Measurements from ENCODE around the gene PSMG1. TPM values are rescaled to one million over a fixed set of nuclear protein-coding genes. Genes with fewer than 3 reads are reported as not detected.

Gene PSMG1
- total and polyA plus RNA-seq, 10 of the 15 experiments (the other 5 are each of a cell fraction or from before 2014, with no cell fraction given), result 21.3 to 248 (median 121) TPM

DNA sequence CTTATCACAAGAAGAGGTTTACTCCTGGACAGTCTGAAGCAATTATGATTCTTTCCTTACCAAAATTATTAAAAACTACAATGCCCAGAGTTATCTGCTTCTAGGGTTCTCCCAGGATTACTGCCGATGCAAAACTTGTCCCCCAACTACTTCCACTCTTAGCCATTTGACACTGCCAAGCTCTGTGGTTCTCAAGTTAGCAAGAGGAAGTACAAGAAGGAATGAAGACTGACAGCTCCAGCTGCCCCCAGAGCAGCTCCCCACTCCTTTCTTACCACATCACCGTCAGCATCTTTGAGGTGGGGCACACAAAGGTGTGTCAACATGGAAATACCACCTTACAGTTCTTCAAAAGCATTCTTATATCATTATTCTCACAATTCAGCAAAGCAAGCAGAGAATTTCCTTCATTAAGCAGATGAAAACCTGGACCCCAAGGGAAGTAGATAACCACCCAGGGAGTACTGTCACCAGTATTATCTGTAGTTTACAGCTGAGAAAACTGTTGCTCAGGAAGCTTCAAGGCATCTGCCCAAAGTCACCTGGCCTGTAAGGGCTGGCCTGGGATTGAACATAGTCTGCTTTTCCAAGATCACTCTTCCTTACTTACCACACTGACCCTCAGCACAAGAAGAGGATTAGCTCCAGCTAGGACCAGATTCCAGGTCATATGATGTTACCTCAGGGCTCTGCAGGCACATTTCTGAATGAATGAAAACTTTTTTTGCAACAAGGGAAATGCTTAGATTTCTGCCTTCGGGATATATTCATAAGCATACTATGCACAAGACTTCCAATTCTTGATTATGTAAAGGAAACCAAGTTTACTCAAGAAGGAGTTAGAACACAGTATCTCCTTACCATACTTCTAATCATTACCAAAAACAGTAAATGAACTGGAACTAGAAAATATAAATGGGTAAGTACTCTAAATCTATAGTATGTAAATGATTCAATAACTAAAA is 9.3 kb downstream of the PSMG1 start:
- BruUV-seq (replicated peaks), result no TSS peak
- Histone ChIP-seq H3K79me2 (ENCODE audit: control insufficient read depth, insufficient read depth, low read length) (peaks cover 3% of the 10 kb centered on the region; the same call in 1 of the 2 replicates), H3K4me2 (ENCODE audit: control insufficient read depth, insufficient read depth) (no peak overlapping the region), H3K36me3 (ENCODE audit: control insufficient read depth in 2 of 2, insufficient read depth in 2 of 2, low read length in 1 of 2) (peaks cover 6 to 31% of the 10 kb centered on the region in 2 experiments), H3K9ac (ENCODE audit: control insufficient read depth, insufficient read depth, low read length) (no peak overlapping the region), H3K9me3 (replicated peaks; ENCODE audit: control insufficient read depth, insufficient read depth, low read length) (no peaks in the 10 kb centered on the region), H3K4me1 (ENCODE audit: control insufficient read depth, insufficient read depth, low read length) (no peaks in the 10 kb centered on the region), H3K27me3 (replicated peaks in 1 of 2; ENCODE audit: control insufficient read depth in 2 of 2, insufficient read depth in 2 of 2, low read length in 1 of 2) (no peaks in the 10 kb centered on the region), H3K27ac (ENCODE audit: control insufficient read depth, insufficient read depth) (no peak overlapping the region), H4K20me1 (ENCODE audit: control insufficient read depth, insufficient read depth) (no peaks in the 10 kb centered on the region), H3K4me3 (no peak overlapping the region), H2AFZ (ENCODE audit: control insufficient read depth, low read depth, low read length) (no peak overlapping the region)
- ChIA-PET CTCF (interaction anchor here (0.5 to 1.0 kb wide), 3 partner anchors 9 to 660 kb away, joined by 3 read pairs; partner anchors contain the start of gene PSMG1), RAD21 (ENCODE audit: unreplicated experiment) (no interaction called here), SMC1A (ENCODE audit: uncharacterized antibody, unreplicated experiment) (no interaction called here), POLR2A (no interaction called here)
- 83% methylated on average over 3 of the region's 3 CpGs for WGBS (ENCODE audit: insufficient coverage, insufficient replicate concordance, low lambda C conversion rate, missing lambda C conversion rate)
- DNase-seq (ENCODE audit: low read depth, low spot score) (no peak), ATAC-seq (no peak), FAIRE-seq (peak; percentile 27)
- in situ Hi-C loops (cut with MboI) (no loop called here), intact Hi-C loops (cut with micrococcal nuclease; ENCODE audit: unreplicated experiment) (no loop called here)
- TF ChIP-seq PAX5 (IDR thresholded peaks at IDR 0.05; ENCODE audit: borderline replicate concordance, low read depth, low read length) (no peak), TCF7 (IDR thresholded peaks at IDR 0.05; ENCODE audit: borderline replicate concordance) (no peak), BCLAF1 (IDR thresholded peaks at IDR 0.05) (no peak), PKNOX1 (IDR thresholded peaks at IDR 0.05) (no peak), SUPT20H (IDR thresholded peaks at IDR 0.05; ENCODE audit: borderline replicate concordance, control insufficient read depth, low read depth, low read length) (no peak), HDAC2 (IDR thresholded peaks at IDR 0.05) (no peak), FOXM1 (IDR thresholded peaks at IDR 0.05; ENCODE audit: low read depth, low read length) (no peak), TARDBP (IDR thresholded peaks at IDR 0.05; ENCODE audit: borderline replicate concordance) (no peak), SREBF2 (IDR thresholded peaks at IDR 0.05; ENCODE audit: low read length) (no peak), STAT1 (conservative IDR thresholded peaks at IDR 0.05) (no peak), CEBPB (IDR thresholded peaks at IDR 0.05; ENCODE audit: borderline replicate concordance in 1 of 2, low read depth in 2 of 2, low read length in 2 of 2) (no peak), ZZZ3 (IDR thresholded peaks at IDR 0.05; ENCODE audit: control insufficient read depth, insufficient read length, low read depth) (no peak), CBX3 (IDR thresholded peaks at IDR 0.05; ENCODE audit: borderline replicate concordance, low read depth) (no peak), CBX5 (IDR thresholded peaks at IDR 0.05; ENCODE audit: low read depth) (no peak), ATF3 (IDR thresholded peaks at IDR 0.05; ENCODE audit: borderline replicate concordance, extremely low read depth, low read depth, low read length) (no peak), REST (IDR thresholded peaks at IDR 0.05; ENCODE audit: low read depth, low read length) (no peak)

All from GM12878 (cell line).